Right lobe of liver (tissue), 4 donors: Measurements from ENCODE around the gene MAPK8.

Source experiments
- POLR2A ChIP-seq: fragments of 450-650 bp; IDR thresholded peaks from one replicate; pipeline ENCODE4 v1.6.1; 2017; ENCODE audit warnings: antibody characterized with exemption, mild to moderate bottlenecking
- TF ChIP-seq, protein P1 (sequence below), 4 donors: fragments of 200-600 bp in 3 of 4; fragments of 450-650 bp in 1 of 4; IDR thresholded peaks; one replicate each; pipeline versions ENCODE4 v1.5.1 to v1.8.0; 2016 to 2022; ENCODE audit warnings: antibody characterized with exemption in 4 of 4, mild to moderate bottlenecking in 2 of 4
- donor health status: DM: no; HTN: no; CAD: no.
- donor health status: DM: no; HTN: no; CAD: no.
- donor health status: DM: no; HTN: yes; CAD: no.

DNA sequence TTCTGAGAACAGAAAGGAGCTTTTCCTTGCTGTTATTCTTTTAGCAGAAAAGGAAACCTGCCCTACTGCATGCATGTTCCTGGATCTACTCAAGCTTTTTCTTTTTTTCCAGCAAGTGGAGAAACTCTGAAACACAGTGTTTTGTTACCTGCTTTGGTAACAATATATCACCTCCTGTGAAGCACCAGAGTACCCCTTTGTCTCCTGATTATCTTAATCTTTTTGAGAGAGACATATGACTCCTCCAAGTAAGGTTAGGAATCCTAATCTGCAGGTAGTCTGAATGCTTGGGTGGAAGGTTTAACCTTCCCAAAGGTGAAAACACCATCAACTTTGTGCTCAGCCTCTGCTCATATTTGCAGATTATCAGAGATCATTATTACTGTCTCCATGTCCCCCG is 93.1 kb downstream of the MAPK8 start:
- TF ChIP-seq, protein P1, sequence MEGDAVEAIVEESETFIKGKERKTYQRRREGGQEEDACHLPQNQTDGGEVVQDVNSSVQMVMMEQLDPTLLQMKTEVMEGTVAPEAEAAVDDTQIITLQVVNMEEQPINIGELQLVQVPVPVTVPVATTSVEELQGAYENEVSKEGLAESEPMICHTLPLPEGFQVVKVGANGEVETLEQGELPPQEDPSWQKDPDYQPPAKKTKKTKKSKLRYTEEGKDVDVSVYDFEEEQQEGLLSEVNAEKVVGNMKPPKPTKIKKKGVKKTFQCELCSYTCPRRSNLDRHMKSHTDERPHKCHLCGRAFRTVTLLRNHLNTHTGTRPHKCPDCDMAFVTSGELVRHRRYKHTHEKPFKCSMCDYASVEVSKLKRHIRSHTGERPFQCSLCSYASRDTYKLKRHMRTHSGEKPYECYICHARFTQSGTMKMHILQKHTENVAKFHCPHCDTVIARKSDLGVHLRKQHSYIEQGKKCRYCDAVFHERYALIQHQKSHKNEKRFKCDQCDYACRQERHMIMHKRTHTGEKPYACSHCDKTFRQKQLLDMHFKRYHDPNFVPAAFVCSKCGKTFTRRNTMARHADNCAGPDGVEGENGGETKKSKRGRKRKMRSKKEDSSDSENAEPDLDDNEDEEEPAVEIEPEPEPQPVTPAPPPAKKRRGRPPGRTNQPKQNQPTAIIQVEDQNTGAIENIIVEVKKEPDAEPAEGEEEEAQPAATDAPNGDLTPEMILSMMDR (IDR thresholded peaks at IDR 0.05), result no peak
- TF ChIP-seq POLR2A, result no peak
